Liver (tissue), 9 donors: Measurements from ENCODE around the gene MARK3. TPM values are rescaled to one million over a fixed set of nuclear protein-coding genes. Genes with fewer than 3 reads are reported as not detected.

Experiments
- DNase-seq: peaks from one replicate; pipeline ENCODE4 v3.0.0-alpha.2; 2017; ENCODE audit warnings: low spot score
- H3K27ac ChIP-seq, 2 donors: one replicate each; pipeline ENCODE4 v1.7.0; 2013; ENCODE audit warnings: inconsistent platforms in 2 of 2, low read length in 2 of 2, control low read depth in 1 of 2, low read depth in 1 of 2, mild to moderate bottlenecking in 1 of 2
- H3K27me3 ChIP-seq, 4 donors: one replicate each; pipeline versions ENCODE4 v1.6.1 to v1.7.0; 2013; ENCODE audit warnings: low read length in 3 of 4, inconsistent platforms in 1 of 4, mild to moderate bottlenecking in 1 of 4, moderate library complexity in 1 of 4; ENCODE audit not compliant: control insufficient read depth in 4 of 4, insufficient read depth in 4 of 4
- H3K36me3 ChIP-seq, 4 donors: one replicate each; pipeline versions ENCODE4 v1.6.1 to v1.7.0; 2013; ENCODE audit warnings: low read length in 3 of 4, mild to moderate bottlenecking in 3 of 4, low read depth in 1 of 4, moderate library complexity in 1 of 4; ENCODE audit not compliant: control insufficient read depth in 4 of 4, insufficient read depth in 3 of 4
- H3K4me1 ChIP-seq, 4 donors: one replicate each; pipeline versions ENCODE4 v1.6.1 to v1.7.0; 2013; ENCODE audit warnings: low read length in 3 of 4, mild to moderate bottlenecking in 3 of 4, moderate library complexity in 1 of 4; ENCODE audit not compliant: control insufficient read depth in 4 of 4, insufficient read depth in 4 of 4
- H3K4me3 ChIP-seq, 3 donors: one replicate each; pipeline versions ENCODE4 v1.6.1 to v1.7.0; 2013; ENCODE audit warnings: low read length in 3 of 3, control low read depth in 1 of 3, low read depth in 1 of 3, mild to moderate bottlenecking in 1 of 3
- H3K9ac ChIP-seq, 2 donors: one replicate each; pipeline ENCODE4 v1.7.0; 2013; ENCODE audit warnings: low read length in 2 of 2, mild to moderate bottlenecking in 2 of 2, moderate library complexity in 2 of 2, control low read depth in 1 of 2, low read depth in 1 of 2
- H3K9me3 ChIP-seq, 4 donors: one replicate each; pipeline versions ENCODE4 v1.6.1 to v1.7.0; 2013; ENCODE audit warnings: low read length in 3 of 4; ENCODE audit not compliant: control insufficient read depth in 4 of 4
- CTCF ChIP-seq: fragments of 150-350 bp; IDR thresholded peaks from 2 replicates; pipeline ENCODE4 v1.5.1; 2017; ENCODE audit warnings: improper control_type of control experiment, low read depth, low read length; ENCODE audit not compliant: missing input control
- EGR1 ChIP-seq, 2 donors: IDR thresholded peaks; 2 replicates each; pipeline ENCODE4 v1.6.1; 2016 to 2018; ENCODE audit warnings: antibody characterized with exemption in 2 of 2, low read depth in 2 of 2
- FOXA1 ChIP-seq: IDR thresholded peaks from 2 replicates; pipeline ENCODE4 v1.6.1; 2016; ENCODE audit warnings: antibody characterized with exemption
- FOXA2 ChIP-seq: IDR thresholded peaks from 2 replicates; pipeline ENCODE4 v1.6.1; 2016; ENCODE audit warnings: antibody characterized with exemption
- HNF4G ChIP-seq: IDR thresholded peaks from 2 replicates; pipeline ENCODE4 v1.6.1; 2016; ENCODE audit warnings: antibody characterized with exemption
- JUND ChIP-seq, 2 donors: IDR thresholded peaks; 2 replicates each; pipeline ENCODE4 v1.6.1; 2016; ENCODE audit warnings: antibody characterized with exemption in 2 of 2
- MAX ChIP-seq: IDR thresholded peaks from 2 replicates; pipeline ENCODE4 v1.6.1; 2016; ENCODE audit warnings: antibody characterized with exemption
- NR2F2 ChIP-seq: IDR thresholded peaks from 2 replicates; pipeline ENCODE4 v1.6.1; 2016; ENCODE audit warnings: antibody characterized with exemption
- RAD21 ChIP-seq, 2 donors: IDR thresholded peaks; 2 replicates each; pipeline ENCODE4 v1.6.1; 2016; ENCODE audit warnings: antibody characterized with exemption in 2 of 2, mild to moderate bottlenecking in 2 of 2
- REST ChIP-seq: IDR thresholded peaks from 2 replicates; pipeline ENCODE4 v1.6.1; 2016; ENCODE audit warnings: antibody characterized with exemption, mild to moderate bottlenecking
- RXRA ChIP-seq, 2 donors: IDR thresholded peaks; 2 replicates each; pipeline ENCODE4 v1.6.1; 2017 to 2018; ENCODE audit warnings: antibody characterized with exemption in 2 of 2, mild to moderate bottlenecking in 1 of 2
- SP1 ChIP-seq: IDR thresholded peaks from 2 replicates; pipeline ENCODE4 v1.6.1; 2018; ENCODE audit warnings: antibody characterized with exemption, mild to moderate bottlenecking
- YY1 ChIP-seq: IDR thresholded peaks from 2 replicates; pipeline ENCODE4 v1.6.1; 2016; ENCODE audit warnings: antibody characterized with exemption, mild to moderate bottlenecking
- WGBS: extraction: QIAGEN DNeasy Blood & Tissue Kit; methylation state at CpG from one replicate; pipeline ENCODE4 v1.1.7; 2013; 5-methylcytosine and 5-hydroxymethylcytosine counted together
- polyA plus RNA-seq, 2 donors: library from polyadenylated mRNA; stranded (reverse) in 1 of 2; unstranded in 1 of 2; fragments of 200-250 nt in 1 of 2; fragments of >200 nt in 1 of 2; fragmentation: Nextera tagmentation in 1 of 2; extraction: Ambion mirVana in 1 of 2; gene quantifications; one replicate each; pipeline versions ENCODE4 v1.2.1 to v1.2.3, GENCODE V29; 2013 to 2015
- total RNA-seq, 2 donors: library from RNA; depleted of rRNA; stranded (reverse); fragments of >200 nt; gene quantifications; one replicate each; pipeline ENCODE4 v1.2.3, GENCODE V29; 2014
- donor health status: healthy.
- donor health status: healthy.
- donor health status: healthy.
- donor health status: healthy.
- donor health status: healthy.

The MARK3 gene
- total and polyA plus RNA-seq, 4 donors: 14.1 to 86.0 (median 33.0) TPM

GRCh38 chr14:103460415-103460814, 75.2 kb downstream of the MARK3 start:
- no peak overlapping the region for H3K4me3 ChIP-seq
- H3K36me3 ChIP-seq: peaks cover 6 to 26% (median 20%) of the 10 kb centered on the region in 4 donors
- H3K9ac ChIP-seq: no peak overlapping the region
- no peak for DNase-seq
- no peaks in the 10 kb centered on the region for H3K27me3 ChIP-seq
- H3K27ac ChIP-seq: no peak overlapping the region
- no peak for TF ChIP-seq YY1
- TF ChIP-seq REST: no peak
- no peak for TF ChIP-seq MAX
- TF ChIP-seq CTCF: no peak
- no peak for TF ChIP-seq HNF4G
- TF ChIP-seq FOXA2: no peak
- TF ChIP-seq EGR1 (IDR thresholded peaks at IDR 0.05; ENCODE audit: low read depth in 2 of 2): no peak
- no peak for TF ChIP-seq JUND (IDR thresholded peaks at IDR 0.05)
- no peak for TF ChIP-seq SP1
- TF ChIP-seq NR2F2: no peak
- 98% methylated on average over 1 of the region's 1 CpG for WGBS
- H3K9me3 ChIP-seq: no peaks in the 10 kb centered on the region
- H3K4me1 ChIP-seq: peaks cover 0 to 3% (median 3%) of the 10 kb centered on the region in 4 donors

- Histone ChIP-seq H3K27ac (no peak overlapping the region), H3K27me3 (no peaks in the 10 kb centered on the region), H3K9ac (no peak overlapping the region), H3K4me3 (no peak overlapping the region), H3K9me3 (no peaks in the 10 kb centered on the region), H3K4me1 (no peaks in the 10 kb centered on the region), H3K36me3 (peaks cover 6 to 38% (median 35%) of the 10 kb centered on the region in 4 donors)
- DNase-seq: no peak
- TF ChIP-seq SP1 (no peak), MAX (no peak), RAD21 (IDR thresholded peaks at IDR 0.05) (no peak), FOXA1 (no peak), REST (no peak), HNF4G (no peak), RXRA (IDR thresholded peaks at IDR 0.05) (no peak), JUND (IDR thresholded peaks at IDR 0.05) (no peak)
- 80% methylated on average over 4 of the region's 4 CpGs for WGBS
These were observed 77.9 kb downstream of the MARK3 start for GRCh38 chr14:103463149-103463548.
